K562 (cell line): ENCODE results near the gene CENPP. TPM values are rescaled to one million over a fixed set of nuclear protein-coding genes. Genes with fewer than 3 reads are reported as not detected.

Experiments used
- ATAC-seq: fragments of 200-7000 bp; cut with Tn5 transposase; 3 replicates; pipeline ENCODE4 v1.9.1; 2020; ENCODE audit warnings: moderate library complexity
- BruUV-seq: library from RNA; stranded (reverse); fragments of 400-500 nt; replicated peaks from 2 replicates; lab custom pipeline; 2021; lab: Mats Ljungman, UMichigan
- CTCF ChIA-PET: fragments of 300-600 bp; formaldehyde crosslinking; extraction: SDS; loops from one replicate; lab custom pipeline; 2021; ENCODE audit warnings: low intra/inter-chr PET ratio; lab: Yijun Ruan, JAX
- POLR2A ChIA-PET: fragments of 300-600, 350-650 bp; sonication (Branson Sonifier 250); formaldehyde crosslinking; extraction: SDS; loops from one replicate; lab custom pipeline; 2021; ENCODE audit warnings: antibody characterized with exemption, inconsistent platforms; lab: Yijun Ruan, JAX
- DNase-seq, 4 experiments: peaks; one replicate each; pipeline versions ENCODE4 v3.0.0 to v3.0.0-alpha.2; 2011 to 2018; ENCODE audit warnings: low spot score in 3 of 4, mixed read lengths in 3 of 4; ENCODE audit errors: extremely low read depth in 1 of 4
- FAIRE-seq: peaks from 2 replicates; lab custom pipeline; 2011; peaks lifted over from hg19 to GRCh38; lab: Jason Lieb, UNC
- H2AFZ ChIP-seq: 2 replicates; pipeline ENCODE4 v1.6.0; 2011; ENCODE audit warnings: low read depth, low read length, control low read depth, inconsistent platforms
- H3K27ac ChIP-seq: fragments of 200-600 bp; 3 replicates; pipeline ENCODE4 v1.8.0; 2011; ENCODE audit warnings: low read depth, mild to moderate bottlenecking, control low read depth, inconsistent platforms, low read length, moderate library complexity, mixed read lengths; ENCODE audit errors: extremely low read depth
- H3K27me3 ChIP-seq, 2 experiments: fragments of 300-600 bp in 1 of 2; 2 replicates in 1 of 2; 3 replicates in 1 of 2; pipeline versions ENCODE4 v1.6.0 to v1.8.0; 2011; ENCODE audit warnings: inconsistent platforms in 2 of 2, low read length in 2 of 2, mild to moderate bottlenecking in 1 of 2, mixed read lengths in 1 of 2, moderate library complexity in 1 of 2; ENCODE audit not compliant: control insufficient read depth in 2 of 2, insufficient read depth in 2 of 2
- H3K36me3 ChIP-seq: fragments of 300-600 bp; 3 replicates; pipeline ENCODE4 v1.8.0; 2011; ENCODE audit warnings: mild to moderate bottlenecking, low read length, inconsistent platforms; ENCODE audit not compliant: control insufficient read depth, insufficient read depth
- H3K4me1 ChIP-seq, 2 experiments: fragments of 200-600 bp in 1 of 2; replicated peaks in 1 of 2; 2 replicates in 1 of 2; 3 replicates in 1 of 2; pipeline versions ENCODE4 v1.5.1 to v1.8.0; 2011; ENCODE audit warnings: inconsistent platforms in 2 of 2, low read length in 2 of 2, mild to moderate bottlenecking in 1 of 2, mixed read lengths in 1 of 2, moderate library complexity in 1 of 2; ENCODE audit not compliant: control insufficient read depth in 2 of 2, insufficient read depth in 2 of 2
- H3K4me2 ChIP-seq: 2 replicates; pipeline ENCODE4 v1.6.1; 2011; ENCODE audit warnings: low read length, control low read depth, inconsistent platforms, mixed read lengths; ENCODE audit not compliant: insufficient read depth
- H3K4me3 ChIP-seq: fragments of 200-600 bp; sonication (generic), shearing (Covaris generic); 2 replicates; pipeline ENCODE4 v1.5.1; 2016; ENCODE audit warnings: control low read depth, inconsistent platforms
- H3K79me2 ChIP-seq: fragments of 200-600 bp; 3 replicates; pipeline ENCODE4 v1.8.0; 2011; ENCODE audit warnings: low read length, inconsistent platforms; ENCODE audit not compliant: control insufficient read depth, insufficient read depth
- H3K9ac ChIP-seq, 2 experiments: 2 replicates each; pipeline versions ENCODE4 v1.6.0 to v1.6.1; 2011; ENCODE audit warnings: low read depth in 2 of 2, low read length in 2 of 2, control low read depth in 1 of 2, inconsistent platforms in 1 of 2, mild to moderate bottlenecking in 1 of 2, mixed read lengths in 1 of 2; ENCODE audit not compliant: insufficient read depth in 1 of 2
- H3K9me1 ChIP-seq: one replicate; pipeline ENCODE4 v1.6.0; 2011; ENCODE audit warnings: inconsistent platforms, mild to moderate bottlenecking, low read length, moderate library complexity; ENCODE audit not compliant: control insufficient read depth, insufficient read depth
- H3K9me3 ChIP-seq: replicated peaks from 2 replicates; pipeline ENCODE4 v1.5.1; 2011; ENCODE audit warnings: low read depth, low read length, inconsistent platforms; ENCODE audit not compliant: control insufficient read depth, insufficient read depth
- H4K20me1 ChIP-seq: replicated peaks from 2 replicates; pipeline ENCODE4 v1.6.1; 2011; ENCODE audit warnings: low read length, inconsistent platforms, mixed read lengths; ENCODE audit not compliant: control insufficient read depth, insufficient read depth
- HES1 ChIP-seq: fragments of 450-650 bp; IDR thresholded peaks from 2 replicates; pipeline ENCODE4 v1.6.1; 2016; ENCODE audit warnings: low read depth, mild to moderate bottlenecking, moderate library complexity
- LCOR ChIP-seq: sonication (generic); formaldehyde crosslinking; IDR thresholded peaks from 2 replicates; pipeline ENCODE4 v1.8.0; 2022; ENCODE audit warnings: mild to moderate bottlenecking, missing genetic modification reagents
- NR4A1 ChIP-seq, 2 experiments: fragments of 250-450 bp in 1 of 2; fragments of 450-650 bp in 1 of 2; sonication (Bioruptor Pico) in 1 of 2; IDR thresholded peaks; 2 replicates each; pipeline versions ENCODE4 v1.4.0 to v1.6.1; 2016 to 2020; ENCODE audit warnings: mild to moderate bottlenecking in 2 of 2, missing compliant biosample characterization in 1 of 2, missing genetic modification characterization in 1 of 2, moderate library complexity in 1 of 2
- RBM34 ChIP-seq: fragments of 200-400 bp; formaldehyde crosslinking; IDR thresholded peaks from 2 replicates; pipeline ENCODE4 v1.6.1; 2018; ENCODE audit warnings: low read length, borderline replicate concordance; ENCODE audit not compliant: insufficient read depth
- SREBF2 ChIP-seq: sonication (generic); formaldehyde crosslinking; IDR thresholded peaks from 2 replicates; pipeline ENCODE4 v1.4.0; 2020; ENCODE audit warnings: mild to moderate bottlenecking, missing genetic modification reagents
- TAF9B ChIP-seq: fragments of 450-650 bp; IDR thresholded peaks from 2 replicates; pipeline ENCODE4 v1.6.1; 2018; ENCODE audit warnings: mild to moderate bottlenecking; ENCODE audit not compliant: partially characterized antibody
- ZFX ChIP-seq: sonication (generic); formaldehyde crosslinking; IDR thresholded peaks from 2 replicates; pipeline ENCODE4 v1.8.0; 2022; ENCODE audit warnings: mild to moderate bottlenecking, missing genetic modification reagents, moderate library complexity
- WGBS: fragments of 100-300 bp; shearing (Covaris generic); methylation state at CpG from one replicate; pipeline ENCODE4 v1.1.6; 2016; ENCODE audit warnings: low coverage, mixed read lengths; ENCODE audit not compliant: insufficient coverage; ENCODE audit errors: missing lambda C conversion rate; 5-methylcytosine and 5-hydroxymethylcytosine counted together
- in situ Hi-C: fragments of 300-500 bp; cut with MboI; formaldehyde crosslinking; loops from 4 replicates; pipeline ENCODE4 v1.15.0; 2018; ENCODE audit warnings: inconsistent platforms, mixed read lengths
- intact Hi-C: fragments of 100-400 bp; cut with micrococcal nuclease; formaldehyde crosslinking; loops from 2 replicates; pipeline ENCODE4 v1.14.2; 2022
- polyA plus RNA-seq, 8 experiments: library from polyadenylated mRNA; depleted of rRNA in 4 of 8; stranded (reverse) in 5 of 8; unstranded in 3 of 8; fragments of >200 nt; fragmentation: Nextera tagmentation in 2 of 8; fragmentation: Illumina TruSeq in 1 of 8; extraction: Ambion mirVana in 2 of 8; extraction: Trizol in 1 of 8; gene quantifications; 2 replicates each; pipeline versions ENCODE4 v1.2.1 to v1.2.3, GENCODE V29; 2011 to 2014; ENCODE audit warnings: inconsistent platforms in 1 of 8, missing spikeins in 1 of 8
- total RNA-seq, 7 experiments: library from RNA; depleted of rRNA in 6 of 7; stranded (reverse); fragments of >200 nt in 6 of 7; fragmentation: Illumina TruSeq in 2 of 7; extraction: Trizol in 2 of 7; gene quantifications; 2 replicates each; pipeline versions ENCODE4 v1.2.1 to v1.2.3, GENCODE V29; 2011 to 2021; ENCODE audit warnings: low replicate concordance in 1 of 7
- TF ChIP-seq, protein P1 (sequence below), 2 experiments: IDR thresholded peaks; 2 replicates each; pipeline ENCODE4 v1.6.1; 2011; ENCODE audit warnings: borderline replicate concordance in 1 of 2, control low read depth in 1 of 2, low read depth in 1 of 2, low read length in 1 of 2, mild to moderate bottlenecking in 1 of 2, mixed read lengths in 1 of 2, moderate library complexity in 1 of 2; ENCODE audit not compliant: insufficient read depth in 1 of 2, insufficient read length in 1 of 2, poor library complexity in 1 of 2, severe bottlenecking in 1 of 2; ENCODE audit errors: extremely low read depth in 1 of 2

CENPP gene
- total and polyA plus RNA-seq, 9 of the 15 experiments (the other 6 are each of a cell fraction or from before 2014, with no cell fraction given): 8.0 to 28.5 (median 17.9) TPM

- CTCF ChIA-PET: no interaction called here
- peak overlapping the region; percentile 100 for H3K4me2 ChIP-seq
- H2AFZ ChIP-seq: 0 out of 2 replicates have a peak overlapping the region, but pooled peaks have one; percentile 93
- peak overlapping the region; percentile 98 for H3K27ac ChIP-seq
- no peak for ATAC-seq
- POLR2A ChIA-PET: interaction anchor here (0.6 to 2.4 kb wide), 7 partner anchors 10 to 296 kb away, joined by 3 to 12 read pairs (median 3); no protein-coding TSS in a partner anchor
- DNase-seq: peak in 2 of 4 experiments; percentile 23 to 30
- no peak for TF ChIP-seq TAF9B
- no peak for TF ChIP-seq SREBF2 (CRISPR knock-in tag)
- H3K4me1 ChIP-seq: peaks cover 5 to 16% of the 10 kb centered on the region in 2 experiments; a peak in 3 of 5 replicates
- peaks cover 46% of the 10 kb centered on the region for H3K36me3 ChIP-seq
- H3K9ac ChIP-seq: peak overlapping the region; percentile 96 to 99
- H3K79me2 ChIP-seq: peaks cover 62% of the 10 kb centered on the region
- 2% methylated on average over 2 of the region's 2 CpGs for WGBS
- no peaks in the 10 kb centered on the region for H3K9me3 ChIP-seq
- intact Hi-C loops (loop anchor here (2.0 kb wide), 1 partner anchor 32 kb away; the partner anchor contains the start of gene IARS1), in situ Hi-C loops (loop anchor here (10.0 kb wide), 1 partner anchor 310 kb away; no protein-coding TSS in a partner anchor)
- H3K27me3 ChIP-seq: no peaks in the 10 kb centered on the region
- no peak for FAIRE-seq
- no peaks in the 10 kb centered on the region for H4K20me1 ChIP-seq
- peak overlapping the region; percentile 57 for H3K4me3 ChIP-seq
- H3K9me1 ChIP-seq: no peaks in the 10 kb centered on the region
- no TSS peak for BruUV-seq
Observed at GRCh38 chr9:92324431-92324830, 1.3 kb upstream of the CENPP start.

DNA sequence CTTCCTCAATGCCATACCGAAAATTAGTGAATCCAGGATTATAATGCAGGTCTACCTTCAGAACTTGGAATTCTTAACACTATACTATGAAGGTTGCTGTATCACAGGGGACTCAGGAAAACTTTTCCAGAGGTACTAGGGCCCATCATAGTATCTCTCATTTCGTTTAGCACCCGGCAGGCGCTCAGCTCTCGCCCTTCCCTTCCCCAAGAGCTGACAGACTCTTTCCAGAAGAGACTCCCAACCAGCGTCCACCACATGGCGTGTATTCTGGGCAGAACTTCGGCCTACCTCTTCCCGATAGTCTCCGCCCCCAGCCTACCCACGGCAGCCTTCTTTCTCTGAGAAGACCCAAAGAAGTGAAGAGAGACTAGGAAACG lies 874 bp upstream of the CENPP start:
- peak overlapping the region; percentile 57 for H3K4me3 ChIP-seq
- BruUV-seq: TSS peak; percentile 73
- peaks cover 5 to 16% of the 10 kb centered on the region in 2 experiments; a peak in 3 of 5 replicates for H3K4me1 ChIP-seq
- intact Hi-C loops: loop anchor here (2.0 to 5.0 kb wide), 3 partner anchors 32 to 188 kb away; partner anchors contain the start of gene IARS1
- ChIA-PET CTCF (no interaction called here), POLR2A (interaction anchor here (0.6 to 2.4 kb wide), 9 partner anchors 8 to 296 kb away, joined by 3 to 12 read pairs (median 4); no protein-coding TSS in a partner anchor)
- H3K27me3 ChIP-seq: no peaks in the 10 kb centered on the region
- FAIRE-seq: no peak
- H4K20me1 ChIP-seq: no peaks in the 10 kb centered on the region
- peak in 2 of 4 experiments; percentile 69 to 70 for DNase-seq
- no peaks in the 10 kb centered on the region for H3K9me3 ChIP-seq
- peaks cover 62% of the 10 kb centered on the region for H3K79me2 ChIP-seq
- H3K27ac ChIP-seq: peak overlapping the region; percentile 98
- WGBS: 1% methylated on average over 11 of the region's 12 CpGs
- ATAC-seq: peak; percentile 55
- H3K9me1 ChIP-seq: no peaks in the 10 kb centered on the region
- H3K4me2 ChIP-seq: peak overlapping the region; percentile 100
- in situ Hi-C loops: loop anchor here (10.0 kb wide), 1 partner anchor 310 kb away; no protein-coding TSS in a partner anchor
- H2AFZ ChIP-seq: peak overlapping the region; percentile 93
- H3K36me3 ChIP-seq: peaks cover 41% of the 10 kb centered on the region
- peak overlapping the region; percentile 96 to 99 for H3K9ac ChIP-seq
- TF ChIP-seq NR4A1 (CRISPR knock-in tag; IDR thresholded peaks at IDR 0.05): 0 out of 2 replicates have a peak, but pooled peaks have one; percentile 0
- TF ChIP-seq NR4A1 (tag; IDR thresholded peaks at IDR 0.05): no peak
- no peak for TF ChIP-seq HES1
- TF ChIP-seq ZFX (CRISPR knock-in tag): peak; percentile 64
- no peak for TF ChIP-seq RBM34
- TF ChIP-seq, protein P1, sequence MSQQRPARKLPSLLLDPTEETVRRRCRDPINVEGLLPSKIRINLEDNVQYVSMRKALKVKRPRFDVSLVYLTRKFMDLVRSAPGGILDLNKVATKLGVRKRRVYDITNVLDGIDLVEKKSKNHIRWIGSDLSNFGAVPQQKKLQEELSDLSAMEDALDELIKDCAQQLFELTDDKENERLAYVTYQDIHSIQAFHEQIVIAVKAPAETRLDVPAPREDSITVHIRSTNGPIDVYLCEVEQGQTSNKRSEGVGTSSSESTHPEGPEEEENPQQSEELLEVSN (IDR thresholded peaks at IDR 0.05; ENCODE audit: borderline replicate concordance in 1 of 2, extremely low read depth in 1 of 2, insufficient read depth in 1 of 2, insufficient read length in 1 of 2, low read depth in 1 of 2, low read length in 1 of 2, poor library complexity in 1 of 2, severe bottlenecking in 1 of 2): peak in 1 of 2 experiments; percentile 7
- TF ChIP-seq LCOR (CRISPR knock-in tag): 0 out of 2 replicates have a peak, but pooled peaks have one; percentile 21
